CD14-positive monocyte (primary cell): ENCODE results near the gene HOXB8. TPM values are rescaled to one million over a fixed set of nuclear protein-coding genes. Genes with fewer than 3 reads are reported as not detected.

ENCODE experiments used
- DNase-seq, 3 donors: peaks; one replicate each; pipeline ENCODE4 v3.0.0-alpha.2; 2011 to 2022
- H2AFZ ChIP-seq: 2 replicates; pipeline ENCODE4 v1.6.0; 2012; ENCODE audit warnings: mild to moderate bottlenecking, low read depth, low read length, inconsistent platforms; ENCODE audit not compliant: insufficient read depth, poor library complexity, severe bottlenecking
- H3K27ac ChIP-seq, 2 donors: 1 replicate in 1 of 2; 2 replicates in 1 of 2; pipeline ENCODE4 v1.5.1; 2012 to 2013; ENCODE audit warnings: low read length in 2 of 2, control low read depth in 1 of 2, inconsistent platforms in 1 of 2, low read depth in 1 of 2, mild to moderate bottlenecking in 1 of 2
- H3K27me3 ChIP-seq, 2 donors: one replicate each; pipeline versions ENCODE4 v1.6.0 to v1.6.1; 2011 to 2013; ENCODE audit warnings: low read length in 2 of 2; ENCODE audit not compliant: control insufficient read depth in 2 of 2, insufficient read depth in 2 of 2
- H3K36me3 ChIP-seq, 2 donors: replicated peaks in 1 of 2; 1 replicate in 1 of 2; 2 replicates in 1 of 2; pipeline versions ENCODE4 v1.5.1 to v1.6.1; 2012 to 2013; ENCODE audit warnings: low read length in 2 of 2, control low read depth in 1 of 2, inconsistent platforms in 1 of 2, mild to moderate bottlenecking in 1 of 2; ENCODE audit not compliant: insufficient read depth in 2 of 2, control insufficient read depth in 1 of 2
- H3K4me1 ChIP-seq, 2 donors: 1 replicate in 1 of 2; 2 replicates in 1 of 2; pipeline versions ENCODE4 v1.5.1 to v1.6.1; 2012 to 2013; ENCODE audit warnings: low read length in 2 of 2, control low read depth in 1 of 2, inconsistent platforms in 1 of 2, mild to moderate bottlenecking in 1 of 2, moderate library complexity in 1 of 2; ENCODE audit not compliant: insufficient read depth in 2 of 2, control insufficient read depth in 1 of 2
- H3K4me2 ChIP-seq: replicated peaks from 2 replicates; pipeline ENCODE3; 2012; ENCODE audit warnings: low read length, moderate library complexity, mild to moderate bottlenecking; ENCODE audit not compliant: poor library complexity, severe bottlenecking; ENCODE audit errors: extremely low read depth
- H3K4me3 ChIP-seq, 3 experiments: fragments of 200-600 bp in 1 of 3; sonication (generic) in 1 of 3; replicated peaks in 1 of 3; 1 replicate in 2 of 3; 2 replicates in 1 of 3; pipeline ENCODE4 v1.5.1; 2011 to 2013; ENCODE audit warnings: low read length in 3 of 3, mild to moderate bottlenecking in 3 of 3, control low read depth in 2 of 3, low read depth in 2 of 3, inconsistent platforms in 1 of 3, moderate library complexity in 1 of 3
- H3K79me2 ChIP-seq: 2 replicates; pipeline ENCODE4 v1.6.0; 2012; ENCODE audit warnings: mild to moderate bottlenecking, control low read depth, inconsistent platforms, low read length, moderate library complexity; ENCODE audit not compliant: insufficient read depth
- H3K9ac ChIP-seq: 2 replicates; pipeline ENCODE4 v1.6.0; 2017; ENCODE audit warnings: low read length, mild to moderate bottlenecking; ENCODE audit not compliant: insufficient read depth, poor library complexity, severe bottlenecking
- H3K9me3 ChIP-seq, 2 donors: replicated peaks in 1 of 2; 1 replicate in 1 of 2; 2 replicates in 1 of 2; pipeline versions ENCODE4 v1.5.1 to v1.6.1; 2012 to 2013; ENCODE audit warnings: low read length in 2 of 2, control low read depth in 1 of 2; ENCODE audit not compliant: control insufficient read depth in 1 of 2, insufficient read depth in 1 of 2
- H4K20me1 ChIP-seq: 2 replicates; pipeline ENCODE4 v1.6.0; 2012; ENCODE audit warnings: mild to moderate bottlenecking, low read length, control low read depth, moderate library complexity; ENCODE audit not compliant: insufficient read depth
- H3K27ac Mint-ChIP-seq, 7 donors: one replicate each; pipeline ENCODE4 v1.8.0; 2020; ENCODE audit warnings: mild to moderate bottlenecking in 7 of 7, mixed read lengths in 7 of 7, moderate library complexity in 6 of 7, inconsistent platforms in 2 of 7
- H3K27me3 Mint-ChIP-seq, 3 donors: one replicate each; pipeline ENCODE4 v1.8.0; 2021 to 2022; ENCODE audit warnings: low read depth in 3 of 3, mild to moderate bottlenecking in 3 of 3, mixed read lengths in 3 of 3, moderate library complexity in 3 of 3, inconsistent platforms in 1 of 3
- H3K36me3 Mint-ChIP-seq, 2 donors: one replicate each; pipeline ENCODE4 v1.8.0; 2020; ENCODE audit warnings: mixed read lengths in 2 of 2, inconsistent platforms in 1 of 2, mild to moderate bottlenecking in 1 of 2
- H3K4me1 Mint-ChIP-seq: one replicate; pipeline ENCODE4 v1.8.0; 2020; ENCODE audit warnings: mild to moderate bottlenecking, mixed read lengths
- H3K4me3 Mint-ChIP-seq, 2 donors: one replicate each; pipeline ENCODE4 v1.8.0; 2020; ENCODE audit warnings: mild to moderate bottlenecking in 2 of 2, mixed read lengths in 2 of 2, moderate library complexity in 1 of 2
- H3K9me3 Mint-ChIP-seq, 7 donors: one replicate each; pipeline ENCODE4 v1.8.0; 2020 to 2022; ENCODE audit warnings: mixed read lengths in 7 of 7, mild to moderate bottlenecking in 6 of 7, moderate library complexity in 6 of 7, inconsistent platforms in 2 of 7
- CTCF ChIP-seq: fragments of 200-600 bp; IDR thresholded peaks from one replicate; pipeline ENCODE4 v1.8.0; 2022; ENCODE audit warnings: antibody characterized with exemption, mild to moderate bottlenecking
- WGBS: methylation state at CpG from one replicate; pipeline ENCODE4 v1.1.5; 2013; ENCODE audit warnings: missing lambda C conversion rate; ENCODE audit not compliant: insufficient coverage; 5-methylcytosine and 5-hydroxymethylcytosine counted together
- intact Hi-C, 2 donors: fragments of 100-400 bp; cut with micrococcal nuclease; formaldehyde crosslinking; loops; one replicate each; pipeline versions ENCODE4 v1.15.0 to v1.15.1; 2023
- polyA plus RNA-seq, 3 donors: library from polyadenylated mRNA; depleted of rRNA in 1 of 3; unstranded in 2 of 3; stranded (reverse) in 1 of 3; fragments of 300-500 nt in 2 of 3; fragments of >200 nt in 1 of 3; fragmentation: Illumina TruSeq in 2 of 3; gene quantifications; 1 replicate in 2 of 3; 2 replicates in 1 of 3; pipeline ENCODE4 v1.2.3, GENCODE V29; 2012 to 2021

The HOXB8 gene
- polyA plus RNA-seq, 3 donors = not detected

GRCh38 chr17:48642059-48642842 lies 27.2 kb upstream of the HOXB8 start:
- peaks cover 0 to 4% of the 10 kb centered on the region in 2 donors for H3K36me3 Mint-ChIP-seq
- WGBS = 12% methylated on average over 58 of the region's 58 CpGs
- Histone ChIP-seq H3K27me3 (peaks cover 90 to 100% of the 10 kb centered on the region in 2 donors), H3K79me2 (no peaks in the 10 kb centered on the region), H3K36me3 (no peaks in the 10 kb centered on the region), H3K4me1 (peaks cover 2 to 12% of the 10 kb centered on the region in 2 donors), H2AFZ (no peak overlapping the region), H3K27ac (no peak overlapping the region), H3K9me3 (peaks cover 0 to 21% of the 10 kb centered on the region in 2 donors), H3K4me3 (no peak overlapping the region), H3K9ac (no peak overlapping the region), H4K20me1 (no peaks in the 10 kb centered on the region), H3K4me2 (no peak overlapping the region)
- H3K4me1 Mint-ChIP-seq = peaks cover 10% of the 10 kb centered on the region
- no peak overlapping the region for H3K27ac Mint-ChIP-seq
- DNase-seq = no peak
- intact Hi-C loops = no loop called here
- H3K4me3 Mint-ChIP-seq = peak overlapping the region in 1 of 2 donors; percentile 76
- TF ChIP-seq CTCF = no peak
- H3K9me3 Mint-ChIP-seq = peaks cover 0 to 30% (median 3%) of the 10 kb centered on the region in 7 donors
- H3K27me3 Mint-ChIP-seq = peaks cover 91 to 99% (median 94%) of the 10 kb centered on the region in 3 donors

DNA sequence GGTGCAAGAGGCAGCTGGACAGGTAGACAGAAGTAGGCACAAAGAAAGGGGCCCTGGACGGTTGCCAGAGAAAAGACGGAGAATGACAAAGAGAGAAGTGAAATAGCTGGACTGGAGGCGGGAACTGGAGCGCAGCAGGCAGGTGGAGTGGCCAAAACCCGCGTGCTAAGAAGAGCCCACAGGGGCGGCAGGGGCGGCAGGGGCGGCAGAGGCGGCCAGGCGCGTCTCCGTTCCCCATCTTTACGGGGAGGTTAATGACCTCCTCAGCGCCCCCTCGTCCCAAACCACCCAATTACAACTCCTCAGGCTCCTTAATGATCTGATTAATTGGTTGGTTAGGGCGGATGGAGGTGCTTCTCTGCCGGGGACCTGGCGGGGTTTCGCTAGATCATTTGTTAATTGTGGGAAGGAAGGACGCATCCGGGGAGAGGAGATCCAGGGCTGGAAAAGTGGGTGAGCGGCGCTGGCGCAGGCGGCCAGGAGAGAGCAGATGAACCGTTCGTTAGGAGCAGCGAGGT lies 26.5 kb upstream of the HOXB8 start:
- no peak overlapping the region for H3K27ac ChIP-seq
- Mint-ChIP-seq H3K4me3 (peak overlapping the region in 1 of 2 donors; percentile 76), H3K9me3 (peaks cover 0 to 28% (median 3%) of the 10 kb centered on the region in 7 donors), H3K27me3 (peaks cover 94 to 99% (median 96%) of the 10 kb centered on the region in 3 donors), H3K4me1 (peaks cover 8% of the 10 kb centered on the region), H3K36me3 (peaks cover 0 to 3% of the 10 kb centered on the region in 2 donors), H3K27ac (peak overlapping the region in 2 of 7 donors; percentile 22 to 39)
- no peaks in the 10 kb centered on the region for H4K20me1 ChIP-seq
- intact Hi-C loops = no loop called here
- 16% methylated on average over 19 of the region's 29 CpGs for WGBS
- H3K4me2 ChIP-seq = no peak overlapping the region
- no peak overlapping the region for H3K9ac ChIP-seq
- no peak overlapping the region for H2AFZ ChIP-seq
- no peaks in the 10 kb centered on the region for H3K36me3 ChIP-seq
- H3K4me3 ChIP-seq = no peak overlapping the region
- no peaks in the 10 kb centered on the region for H3K79me2 ChIP-seq
- H3K4me1 ChIP-seq = peaks cover 0 to 6% of the 10 kb centered on the region in 2 donors
- no peak for DNase-seq
- peaks cover 0 to 21% of the 10 kb centered on the region in 2 donors for H3K9me3 ChIP-seq
- peaks cover 93 to 100% of the 10 kb centered on the region in 2 donors for H3K27me3 ChIP-seq
- TF ChIP-seq CTCF = no peak
